HG03025 (cell line): ENCODE data around the gene ASB16.
"Not testable (repeated sequence)": the region's sequence is repeated elsewhere in the genome, so short reads cannot be mapped to it uniquely, and the experiment has no call there.

Experiments
- ATAC-seq: cut with Tn5 transposase; IDR thresholded peaks from one replicate; pipeline ENCODE4 v1.9.1; 2021; ENCODE audit warnings: mild to moderate bottlenecking, moderate library complexity; ENCODE audit not compliant: unreplicated experiment, low FRiP score

ASB16 gene, protein sequence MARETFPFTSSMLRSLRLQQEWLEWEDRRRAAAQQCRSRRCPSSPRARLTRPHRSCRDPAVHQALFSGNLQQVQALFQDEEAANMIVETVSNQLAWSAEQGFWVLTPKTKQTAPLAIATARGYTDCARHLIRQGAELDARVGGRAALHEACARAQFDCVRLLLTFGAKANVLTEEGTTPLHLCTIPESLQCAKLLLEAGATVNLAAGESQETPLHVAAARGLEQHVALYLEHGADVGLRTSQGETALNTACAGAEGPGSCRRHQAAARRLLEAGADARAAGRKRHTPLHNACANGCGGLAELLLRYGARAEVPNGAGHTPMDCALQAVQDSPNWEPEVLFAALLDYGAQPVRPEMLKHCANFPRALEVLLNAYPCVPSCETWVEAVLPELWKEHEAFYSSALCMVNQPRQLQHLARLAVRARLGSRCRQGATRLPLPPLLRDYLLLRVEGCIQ

DNA sequence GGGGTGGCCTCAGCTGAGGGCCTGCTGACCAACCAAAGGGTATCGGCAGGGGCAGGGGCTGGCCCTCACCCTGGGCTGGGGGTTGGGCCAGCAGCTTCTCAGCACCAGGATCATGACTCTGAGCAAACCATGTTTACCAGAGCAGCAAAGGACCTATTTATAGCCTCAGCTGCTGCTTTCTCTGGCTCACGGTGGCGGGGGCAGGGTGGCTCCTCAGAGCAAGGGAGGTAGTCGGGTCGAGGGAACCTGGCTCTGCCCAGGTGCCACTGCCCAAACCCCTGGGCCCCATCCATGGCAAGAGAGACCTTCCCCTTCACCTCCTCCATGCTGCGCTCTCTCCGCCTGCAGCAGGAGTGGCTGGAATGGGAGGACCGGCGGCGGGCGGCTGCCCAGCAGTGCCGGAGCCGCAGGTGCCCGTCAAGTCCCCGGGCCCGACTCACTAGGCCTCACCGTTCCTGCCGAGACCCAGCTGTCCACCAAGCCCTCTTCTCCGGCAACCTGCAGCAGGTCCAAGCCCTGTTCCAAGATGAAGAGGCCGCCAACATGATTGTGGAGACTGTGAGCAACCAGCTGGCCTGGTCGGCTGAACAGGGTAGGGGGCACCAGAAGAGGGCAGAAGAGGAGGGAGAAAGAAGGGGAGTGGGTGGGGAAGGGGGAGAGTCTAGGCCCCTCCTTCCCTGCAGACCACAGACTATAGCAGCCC, at the start of gene ASB16:
TSS of gene ASB16 (plus strand) at position 206 of the 703 bp plus-strand sequence. CDS start at position 292, 86 bp downstream.
- ATAC-seq = no peak

DNA sequence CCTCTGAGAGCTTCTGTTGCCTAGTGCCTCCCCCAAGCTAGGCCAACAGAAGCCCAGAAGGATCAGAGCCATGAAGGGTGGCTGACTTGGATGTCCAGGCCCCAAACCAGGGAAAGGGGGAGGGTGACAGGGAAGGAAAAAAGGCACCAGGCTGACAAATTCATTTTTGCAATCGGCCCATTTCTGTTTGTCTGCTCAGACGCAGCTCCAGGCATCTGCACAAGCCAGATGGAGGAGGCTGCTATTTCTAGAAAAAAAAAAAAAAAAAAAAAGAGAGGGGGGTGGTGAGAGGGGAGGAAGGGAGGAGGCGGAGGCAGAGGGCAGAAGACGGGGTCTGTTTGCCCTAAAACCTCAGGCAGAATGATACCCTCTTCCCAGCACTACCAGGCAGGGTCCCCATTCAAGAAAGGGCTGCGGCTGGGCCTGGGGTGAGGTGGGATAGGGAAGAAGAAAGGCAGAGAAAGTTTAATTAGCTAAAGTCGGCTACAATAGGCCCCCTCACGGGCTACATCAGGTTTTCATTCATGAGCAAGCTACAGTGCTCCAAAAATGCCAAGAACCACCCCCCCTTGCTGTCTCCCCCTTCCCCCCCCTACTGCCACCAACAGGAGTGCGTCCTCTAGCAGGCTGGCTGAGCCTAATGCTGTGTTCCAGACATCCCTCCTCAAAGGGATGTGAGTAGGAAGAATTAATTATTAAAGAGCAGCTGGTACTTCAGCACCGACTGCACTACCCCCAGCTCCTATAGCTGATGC, 49.5 kb upstream of the ASB16 start:
- ATAC-seq = no peak

DNA sequence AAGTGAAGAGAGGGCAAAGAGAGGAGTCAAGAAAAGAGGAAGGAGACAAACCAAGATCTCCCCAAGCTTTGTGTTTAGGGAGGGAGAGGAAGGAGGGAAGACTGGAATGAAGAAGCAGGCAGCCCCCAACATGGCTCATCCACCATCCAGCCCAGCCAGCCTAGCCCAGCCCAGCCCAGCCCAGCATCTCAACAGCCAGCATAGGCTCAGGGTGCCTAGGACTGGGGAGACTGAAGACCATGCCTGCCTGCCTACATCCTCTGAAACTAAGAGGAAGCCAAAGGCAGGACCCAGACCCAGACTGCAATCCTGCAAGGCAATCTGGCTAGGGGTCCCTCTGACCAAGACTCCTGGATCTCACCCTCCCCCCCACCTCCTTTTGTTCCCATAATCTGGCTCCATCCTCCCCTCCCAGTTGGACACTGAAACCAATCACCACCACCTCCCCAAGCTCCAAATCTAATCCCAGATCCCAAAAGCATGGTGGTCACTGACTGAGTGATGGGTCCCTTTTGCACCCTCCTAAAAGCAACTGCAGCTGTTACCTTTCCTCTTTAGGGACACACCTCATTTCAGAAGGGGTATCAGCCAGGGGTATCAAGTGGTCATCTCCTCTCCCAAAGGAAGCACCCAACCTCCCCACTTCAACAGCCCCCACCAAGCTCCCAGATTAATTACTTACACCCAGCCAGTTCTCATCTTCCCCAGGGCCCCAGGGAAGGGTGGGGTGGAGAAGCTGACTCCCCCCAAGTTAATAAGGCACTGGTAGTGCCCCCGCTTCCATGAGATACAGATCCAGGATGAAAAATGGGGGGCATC, 48.3 kb upstream of the ASB16 start:
- ATAC-seq = no peak

DNA sequence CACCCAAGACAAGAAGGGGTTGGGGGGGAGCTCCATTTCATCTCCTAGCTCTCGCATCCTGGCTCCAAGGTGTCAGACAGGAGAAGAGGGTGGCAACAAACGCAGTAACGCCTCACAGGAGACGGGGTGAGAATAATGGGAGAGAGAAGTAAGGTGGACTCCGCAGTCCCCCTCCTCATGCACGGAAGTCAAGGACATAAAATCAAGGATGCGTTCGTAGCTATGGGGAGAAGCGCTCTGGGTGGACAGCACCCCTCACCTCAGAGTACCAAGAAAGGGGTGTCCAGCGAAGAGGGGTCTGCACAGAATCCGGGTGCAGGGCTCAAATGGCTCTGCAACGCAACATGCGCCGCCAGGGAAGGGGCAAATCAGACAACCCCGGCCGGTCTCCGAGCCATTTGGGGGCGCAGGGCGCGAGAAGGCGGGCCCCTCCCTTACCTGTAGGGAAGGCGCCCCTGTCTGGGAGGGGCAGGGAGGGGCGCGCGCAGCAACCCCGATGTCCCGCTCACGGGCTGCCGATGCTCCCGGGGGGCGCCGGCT, 47.6 kb upstream of the ASB16 start:
- ATAC-seq = peak; percentile 24

DNA sequence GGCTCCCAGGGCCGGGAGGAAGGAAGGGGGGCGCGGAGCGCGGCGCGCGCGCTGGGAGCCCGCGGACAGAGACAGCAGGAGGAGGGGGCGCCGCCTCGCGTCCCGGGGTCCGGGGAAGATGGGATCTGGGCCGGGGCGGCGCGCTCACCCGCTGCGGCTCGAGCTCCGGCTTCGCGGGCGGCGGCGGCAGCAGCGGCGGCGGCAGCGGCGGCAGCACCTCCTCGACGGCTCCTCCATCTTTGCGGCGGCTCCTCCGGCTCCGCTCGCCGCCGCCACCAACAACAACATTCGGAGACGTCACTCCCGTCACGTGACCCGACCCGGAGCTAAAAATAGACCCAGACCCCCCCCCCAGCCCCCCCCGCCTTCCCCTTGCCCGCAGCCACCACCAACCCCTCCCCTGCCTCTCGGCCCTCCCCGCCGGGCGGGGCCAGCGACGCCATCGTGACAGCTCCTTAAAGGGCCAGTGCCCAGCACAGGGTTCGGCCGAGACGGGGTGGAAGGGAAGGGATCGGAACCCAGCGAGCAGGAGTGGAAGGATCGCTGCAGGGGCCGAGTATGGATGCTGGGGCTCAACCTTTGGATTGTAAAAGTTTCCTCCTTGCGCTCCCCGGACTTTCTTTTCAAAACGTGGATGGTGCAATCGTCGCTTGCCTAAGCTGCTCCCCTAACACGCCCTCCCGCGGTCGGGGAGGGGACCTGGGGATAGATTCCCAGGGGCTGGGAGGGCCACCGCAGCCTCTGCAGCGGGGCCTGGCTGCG, 47.0 kb upstream of the ASB16 start, which contains the start of gene HDAC5:
TSS of gene HDAC5 (minus strand) at position 286 of the 762 bp plus-strand sequence. CDS start 6,126 bp downstream, outside the sequence.
- ATAC-seq = peak; percentile 93

DNA sequence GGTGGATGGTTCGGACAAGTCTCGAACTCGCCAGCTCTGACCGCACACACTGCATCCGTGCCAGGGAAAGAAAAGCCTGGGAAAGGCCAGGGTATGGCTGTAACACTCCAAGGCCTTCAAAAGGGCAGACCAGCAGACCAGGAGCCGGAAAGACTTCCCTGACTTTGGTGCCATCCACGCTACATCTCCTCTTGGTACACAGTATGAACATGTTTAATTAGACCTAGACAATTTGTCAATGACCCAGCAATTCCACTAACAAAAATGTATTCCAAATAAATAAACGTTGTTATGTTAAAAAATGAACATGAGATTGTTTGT, 46.4 kb upstream of the ASB16 start:
- ATAC-seq = no peak

DNA sequence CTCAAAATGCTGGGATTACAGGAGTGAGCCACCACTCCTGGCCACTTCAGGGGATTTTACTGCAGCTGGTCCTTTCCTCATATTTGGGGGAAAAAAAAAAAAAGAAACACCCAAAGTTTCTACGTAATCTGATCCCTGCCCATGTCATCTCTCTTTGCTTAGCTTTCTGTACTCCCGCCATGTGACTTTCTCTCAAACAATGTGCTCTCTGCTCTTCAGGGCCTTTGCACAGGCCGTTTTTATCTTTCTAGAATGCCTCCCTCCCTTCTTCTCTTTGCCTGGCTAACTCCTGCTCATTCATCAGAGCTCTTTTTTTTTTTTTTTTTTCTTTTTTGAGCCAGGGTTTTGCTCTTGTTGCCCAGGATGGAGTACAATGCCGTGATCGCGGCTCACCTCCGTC, 42.1 kb upstream of the ASB16 start:
- no peak for ATAC-seq

DNA sequence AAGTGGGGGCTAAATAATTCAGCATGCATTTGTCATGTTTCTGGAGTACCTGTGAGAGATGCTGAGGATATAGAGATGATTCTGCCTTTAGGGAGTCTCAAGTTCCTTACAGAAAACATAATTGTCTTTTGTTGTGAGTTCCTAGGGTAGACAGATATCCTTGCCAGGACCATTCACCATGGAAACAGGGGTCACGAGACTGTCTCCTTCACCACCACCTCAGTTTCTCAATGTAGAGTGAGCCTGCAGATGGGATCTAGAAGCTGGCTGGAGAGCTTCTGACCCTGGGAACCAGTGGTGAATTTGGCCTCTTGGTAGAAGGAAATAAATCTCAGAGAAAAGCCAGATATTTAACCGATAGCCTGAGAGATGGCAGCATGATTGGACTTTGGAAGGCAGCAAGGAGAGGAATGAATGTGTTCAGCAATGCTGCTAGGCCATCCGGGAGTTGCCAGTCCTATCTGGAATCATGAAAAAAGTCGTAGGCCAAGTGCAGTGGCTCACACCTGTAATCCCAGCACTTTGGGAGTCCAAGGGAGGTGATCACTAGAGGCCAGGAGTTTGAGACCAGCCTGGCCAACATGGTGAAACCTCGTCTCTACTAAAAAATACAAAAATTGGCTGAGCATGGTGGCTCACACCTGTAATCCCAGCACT, 39.7 kb upstream of the ASB16 start:
- ATAC-seq = no peak

DNA sequence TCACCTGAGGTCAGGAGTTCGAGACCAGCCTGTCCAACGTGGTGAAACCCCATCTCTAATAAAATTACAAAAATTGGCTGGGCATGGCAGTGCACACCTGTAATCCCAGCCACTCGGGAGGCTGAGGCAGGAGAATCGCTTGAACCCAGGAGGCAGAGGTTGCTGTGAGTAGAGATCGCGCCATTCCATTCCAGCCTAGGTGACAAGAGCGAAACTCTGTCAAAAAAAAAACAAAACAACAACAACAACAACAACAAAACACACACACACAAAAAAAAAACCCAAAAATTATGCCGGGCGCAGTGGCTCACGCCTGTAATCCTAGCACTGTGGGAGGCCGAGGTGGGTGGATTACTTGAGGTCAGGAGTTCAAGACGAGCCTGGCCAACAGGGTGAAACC, 39.1 kb upstream of the ASB16 start:
- not testable (repeated sequence) for ATAC-seq

DNA sequence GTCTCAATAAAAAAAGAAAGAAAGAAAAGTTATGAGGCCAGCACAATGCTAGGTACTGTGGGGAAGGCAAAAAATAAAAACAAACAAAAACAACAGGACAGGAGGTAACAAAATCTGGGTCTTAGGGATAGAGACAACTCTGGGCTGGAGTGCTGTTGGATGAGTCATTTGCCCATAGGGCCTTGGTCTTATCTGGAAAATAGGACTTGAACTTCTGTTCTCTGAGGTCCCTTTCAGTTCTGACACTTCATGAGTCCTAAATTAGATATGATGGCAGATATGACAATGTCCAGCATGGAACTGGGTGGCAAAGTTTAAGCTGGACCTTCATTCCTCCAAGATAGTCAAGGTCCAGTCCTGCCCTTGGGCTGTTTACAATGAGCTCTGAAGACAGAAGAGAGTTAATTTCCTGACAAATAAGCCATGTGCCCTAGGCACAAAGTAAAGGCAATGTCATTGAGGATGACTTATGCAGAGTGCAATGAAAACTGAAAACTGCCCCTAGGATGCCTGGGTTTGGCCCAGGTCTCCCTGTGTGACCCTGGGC, 38.2 kb upstream of the ASB16 start:
- no peak for ATAC-seq

DNA sequence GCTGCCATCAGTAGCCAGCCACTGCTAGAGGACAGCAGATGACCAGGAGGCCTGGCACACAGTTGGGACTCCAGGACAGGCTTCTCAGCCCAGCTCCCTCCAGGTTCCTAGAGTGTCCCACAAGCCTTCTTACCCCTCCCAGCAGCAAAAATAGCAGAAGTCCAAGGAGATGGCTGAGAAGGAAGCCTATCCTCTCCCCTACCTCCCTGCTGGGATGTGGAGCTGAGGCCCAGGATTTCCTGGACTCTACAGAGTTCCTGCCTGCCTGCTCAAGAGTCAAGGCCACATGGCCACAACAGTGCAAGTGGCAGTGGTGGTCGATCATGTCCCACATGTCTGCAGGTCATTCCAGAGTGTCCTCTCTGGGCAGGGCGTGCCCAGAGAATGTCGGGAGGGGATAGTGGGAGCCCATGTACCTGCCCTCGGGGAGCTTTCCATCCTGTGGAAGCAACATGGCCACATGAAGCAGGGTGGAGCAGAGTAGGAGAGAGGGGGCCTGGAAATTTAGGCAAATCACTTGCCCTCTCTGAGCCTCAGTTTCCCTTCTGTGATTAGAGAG, 36.5 kb upstream of the ASB16 start:
- ATAC-seq = no peak

DNA sequence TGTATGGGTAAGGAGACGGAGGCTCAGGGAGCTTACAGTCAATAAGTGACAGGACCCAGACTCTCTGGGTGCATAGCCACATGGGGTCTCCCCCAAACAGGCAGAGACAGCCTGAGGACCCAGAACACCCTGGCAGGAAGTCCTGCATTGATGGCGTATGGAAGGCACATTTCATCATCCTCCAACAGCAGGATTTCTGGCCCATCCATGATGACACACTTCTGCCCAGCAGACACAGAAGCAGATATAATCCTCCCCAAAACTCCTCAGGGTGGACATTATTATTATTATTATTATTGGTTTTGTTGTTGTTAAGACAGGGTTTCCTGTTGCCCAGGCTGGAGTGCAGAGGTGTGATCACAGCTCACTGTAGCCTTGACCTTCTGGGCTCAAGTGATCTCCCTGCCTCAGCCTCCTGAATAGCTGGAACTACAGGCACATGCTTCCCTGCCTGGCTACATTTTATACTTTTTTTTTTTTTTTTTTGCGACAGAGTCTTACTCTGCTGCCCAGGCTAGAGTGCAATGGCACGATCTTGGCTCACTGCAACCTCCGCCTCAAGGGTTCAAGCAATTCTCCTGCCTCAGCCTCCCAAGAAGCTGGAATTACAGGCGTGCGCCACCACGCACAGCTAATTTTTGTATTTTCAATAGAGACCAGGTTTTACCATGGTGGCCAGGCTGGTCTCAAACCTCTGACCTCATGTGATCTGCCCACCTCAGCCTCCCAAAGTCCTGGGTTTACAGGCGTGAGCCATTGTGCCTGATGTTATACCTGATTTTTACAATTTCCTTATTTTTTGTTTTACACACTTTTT, 35.5 kb upstream of the ASB16 start:
- ATAC-seq = no peak

DNA sequence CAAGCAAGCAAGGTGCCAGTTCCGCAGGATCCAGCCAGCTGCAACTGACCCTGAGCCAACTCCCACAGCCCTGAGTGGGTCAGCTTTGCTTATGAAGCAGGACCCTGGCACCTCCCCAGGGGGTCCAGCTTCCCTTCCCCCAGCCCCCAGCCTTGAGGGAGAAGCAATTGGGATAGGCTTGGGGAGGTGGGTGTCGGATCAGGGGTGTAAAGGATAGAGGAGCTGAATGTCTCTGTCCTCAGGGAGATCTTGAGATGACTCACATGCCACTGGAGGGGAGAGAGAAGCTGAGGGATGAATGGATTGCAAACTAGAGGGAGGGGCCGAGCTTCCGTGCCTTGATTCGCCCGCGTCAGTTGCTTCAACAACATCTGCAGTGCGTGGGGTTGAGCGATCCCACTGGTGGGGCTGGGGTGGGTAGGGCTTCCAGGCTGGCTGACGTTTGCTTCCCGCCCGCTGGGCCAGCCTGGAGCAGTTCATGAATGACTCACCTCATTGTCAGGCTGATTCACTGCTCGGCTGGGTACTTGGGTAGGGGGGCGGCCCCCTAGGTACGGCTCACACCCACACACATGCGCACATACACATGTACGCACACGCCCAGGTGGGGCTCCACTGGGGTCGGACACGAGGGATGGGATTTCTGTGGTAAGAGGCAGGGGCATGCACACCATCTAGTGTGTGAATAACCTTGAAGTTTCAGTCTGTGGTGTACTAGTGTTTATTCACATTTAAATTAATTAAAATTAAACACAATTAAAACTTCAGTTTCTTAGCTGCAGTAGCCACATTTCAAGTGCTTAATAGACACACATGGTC, 32.4 kb upstream of the ASB16 start:
- no peak for ATAC-seq

DNA sequence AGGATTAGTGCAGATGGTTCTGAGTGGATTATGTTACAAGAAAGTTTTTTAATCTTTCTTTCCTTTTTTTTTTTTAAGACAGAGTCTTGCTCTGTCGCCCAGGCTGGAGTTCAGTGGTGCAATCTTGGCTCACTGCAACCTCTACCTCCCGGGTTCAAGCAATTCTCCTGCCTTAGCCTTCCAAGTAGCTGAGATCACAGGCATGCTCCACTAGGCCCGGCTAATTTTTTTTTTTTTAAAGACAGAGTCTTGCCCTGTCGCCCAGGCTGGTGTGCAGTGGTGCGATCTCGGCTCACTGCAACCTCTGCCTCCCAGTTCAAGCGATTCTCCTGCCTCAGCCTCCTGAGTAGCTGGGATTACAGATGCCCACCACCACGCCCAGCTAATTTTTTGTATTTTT, 26.6 kb upstream of the ASB16 start:
- ATAC-seq = not testable (repeated sequence)

DNA sequence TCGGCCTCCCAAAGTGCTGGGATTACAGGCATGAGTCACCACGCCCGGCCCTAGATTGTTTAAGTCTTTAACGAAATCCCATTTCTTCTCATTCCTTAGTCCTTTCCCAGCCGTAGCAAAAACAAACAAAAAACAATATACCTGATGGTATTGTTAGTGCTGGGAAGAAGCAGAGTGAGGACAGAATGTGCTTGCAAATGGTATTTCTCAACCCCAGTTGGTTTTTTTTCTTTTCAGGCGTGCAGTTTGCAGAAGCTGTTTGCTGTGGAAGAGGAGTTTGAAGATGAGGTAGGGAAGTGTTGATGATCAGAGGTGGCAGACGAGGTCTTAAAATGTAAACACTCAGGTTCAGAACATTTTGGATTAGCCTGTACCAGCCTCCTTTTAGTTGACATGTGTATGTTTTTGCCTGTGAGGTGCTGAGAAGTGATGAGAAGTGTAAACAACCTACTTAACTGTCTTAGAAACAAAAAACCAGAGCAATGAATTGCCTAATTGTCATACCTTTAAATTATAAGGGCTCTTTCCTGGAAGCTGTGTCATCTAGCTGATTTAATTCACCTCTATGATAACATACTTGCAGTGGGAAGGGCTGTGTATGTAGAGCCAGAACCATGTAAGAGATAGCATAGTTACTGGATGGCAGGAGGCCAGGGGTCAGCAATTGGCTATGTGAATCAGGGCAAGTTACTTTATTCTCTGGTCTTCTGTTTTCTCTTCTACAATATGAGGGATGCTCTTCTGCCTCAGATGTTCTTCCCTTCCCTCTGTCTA, 25.4 kb upstream of the ASB16 start:
- ATAC-seq = no peak
